ENCODE results near the gene MSI1. TPM values are rescaled to one million over a fixed set of nuclear protein-coding genes. Genes with fewer than 3 reads are reported as not detected.

MSI1 gene
- total and polyA plus RNA-seq, 2 of the 13 experiments (the other 11 are each of a cell fraction or from before 2014, with no cell fraction given): 0.09 to 0.46 TPM

- TF ChIP-seq ATF7 (IDR thresholded peaks at IDR 0.05): no peak
- TF ChIP-seq ATF7 (CRISPR knock-in tag; IDR thresholded peaks at IDR 0.05): no peak; the same call in 1 of the 2 replicates
- no peak for TF ChIP-seq FLYWCH1 (CRISPR knock-in tag; IDR thresholded peaks at IDR 0.05)
- no peak; the same call in 1 of the 2 replicates for TF ChIP-seq KDM5A (IDR thresholded peaks at IDR 0.05; ENCODE audit: borderline replicate concordance, low read length)
- no peak for TF ChIP-seq ZFP41 (CRISPR knock-in tag; IDR thresholded peaks at IDR 0.05; ENCODE audit: borderline replicate concordance)
- TF ChIP-seq SRF (IDR thresholded peaks at IDR 0.05; ENCODE audit: low read depth, low read length): no peak
- TF ChIP-seq SRY (CRISPR knock-in tag; IDR thresholded peaks at IDR 0.05): peak; percentile 59; the same call in 1 of the 2 replicates
- TF ChIP-seq TRIM24 (CRISPR knock-in tag; IDR thresholded peaks at IDR 0.05): no peak
- peak; percentile 99 for TF ChIP-seq GTF2F1 (IDR thresholded peaks at IDR 0.05; ENCODE audit: low read length)
- peak; percentile 49; the same call in 1 of the 2 replicates for TF ChIP-seq ZFP37 (CRISPR knock-in tag; IDR thresholded peaks at IDR 0.05; ENCODE audit: borderline replicate concordance)
- TF ChIP-seq, protein P1, sequence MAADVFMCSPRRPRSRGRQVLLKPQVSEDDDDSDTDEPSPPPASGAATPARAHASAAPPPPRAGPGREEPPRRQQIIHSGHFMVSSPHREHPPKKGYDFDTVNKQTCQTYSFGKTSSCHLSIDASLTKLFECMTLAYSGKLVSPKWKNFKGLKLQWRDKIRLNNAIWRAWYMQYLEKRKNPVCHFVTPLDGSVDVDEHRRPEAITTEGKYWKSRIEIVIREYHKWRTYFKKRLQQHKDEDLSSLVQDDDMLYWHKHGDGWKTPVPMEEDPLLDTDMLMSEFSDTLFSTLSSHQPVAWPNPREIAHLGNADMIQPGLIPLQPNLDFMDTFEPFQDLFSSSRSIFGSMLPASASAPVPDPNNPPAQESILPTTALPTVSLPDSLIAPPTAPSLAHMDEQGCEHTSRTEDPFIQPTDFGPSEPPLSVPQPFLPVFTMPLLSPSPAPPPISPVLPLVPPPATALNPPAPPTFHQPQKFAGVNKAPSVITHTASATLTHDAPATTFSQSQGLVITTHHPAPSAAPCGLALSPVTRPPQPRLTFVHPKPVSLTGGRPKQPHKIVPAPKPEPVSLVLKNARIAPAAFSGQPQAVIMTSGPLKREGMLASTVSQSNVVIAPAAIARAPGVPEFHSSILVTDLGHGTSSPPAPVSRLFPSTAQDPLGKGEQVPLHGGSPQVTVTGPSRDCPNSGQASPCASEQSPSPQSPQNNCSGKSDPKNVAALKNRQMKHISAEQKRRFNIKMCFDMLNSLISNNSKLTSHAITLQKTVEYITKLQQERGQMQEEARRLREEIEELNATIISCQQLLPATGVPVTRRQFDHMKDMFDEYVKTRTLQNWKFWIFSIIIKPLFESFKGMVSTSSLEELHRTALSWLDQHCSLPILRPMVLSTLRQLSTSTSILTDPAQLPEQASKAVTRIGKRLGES (CRISPR knock-in tag; IDR thresholded peaks at IDR 0.05; ENCODE audit: borderline replicate concordance): no peak
- TF ChIP-seq JUN (CRISPR knock-in tag; IDR thresholded peaks at IDR 0.05): no peak
- TF ChIP-seq SATB2 (CRISPR knock-in tag; IDR thresholded peaks at IDR 0.05): peak; percentile 81; the same call in 1 of the 2 replicates
- TF ChIP-seq WIZ (CRISPR knock-in tag; IDR thresholded peaks at IDR 0.05): no peak
- TF ChIP-seq ELF3 (CRISPR knock-in tag; IDR thresholded peaks at IDR 0.05): 0 out of 2 replicates have a peak, but pooled peaks have one; percentile 41
- no peak for TF ChIP-seq JUND (CRISPR knock-in tag; IDR thresholded peaks at IDR 0.05)
- no peak; the same call in 1 of the 2 replicates for TF ChIP-seq ERF (CRISPR knock-in tag; IDR thresholded peaks at IDR 0.05)
- no peak for TF ChIP-seq ZNF337 (CRISPR knock-in tag; IDR thresholded peaks at IDR 0.05; ENCODE audit: borderline replicate concordance, low read depth)
- TF ChIP-seq KLF9 (CRISPR knock-in tag; IDR thresholded peaks at IDR 0.05; ENCODE audit: low read depth): peak; percentile 81
- no peak; the same call in 1 of the 2 replicates for TF ChIP-seq ZSCAN25 (CRISPR knock-in tag; IDR thresholded peaks at IDR 0.05)
- TF ChIP-seq EZH2 (conservative IDR thresholded peaks at IDR 0.05; ENCODE audit: low read depth, low read length): no peak
- peak; percentile 56; the same call in 1 of the 2 replicates for TF ChIP-seq ZNF331 (CRISPR knock-in tag; IDR thresholded peaks at IDR 0.05)
- TF ChIP-seq NFKB2 (CRISPR knock-in tag; IDR thresholded peaks at IDR 0.05; ENCODE audit: borderline replicate concordance): no peak; the same call in 1 of the 2 replicates
- TF ChIP-seq MBNL3 (CRISPR knock-in tag; conservative IDR thresholded peaks at IDR 0.05): no peak
- TF ChIP-seq ZNF180 (CRISPR knock-in tag; IDR thresholded peaks at IDR 0.05; ENCODE audit: borderline replicate concordance, low read depth): peak; percentile 8; the same call in 1 of the 2 replicates
- TF ChIP-seq HDAC6 (IDR thresholded peaks at IDR 0.05; ENCODE audit: low read depth, low read length): no peak
- peak; percentile 84; the same call in 1 of the 2 replicates for TF ChIP-seq HOXD1 (CRISPR knock-in tag; IDR thresholded peaks at IDR 0.05)
- peak; percentile 71 for TF ChIP-seq ZNF747 (CRISPR knock-in tag; IDR thresholded peaks at IDR 0.05; ENCODE audit: borderline replicate concordance)
- TF ChIP-seq HNRNPLL (IDR thresholded peaks at IDR 0.05; ENCODE audit: low read depth, low read length, poor library complexity, severe bottlenecking): no peak
- TF ChIP-seq SETDB1 (CRISPR knock-in tag; IDR thresholded peaks at IDR 0.05; ENCODE audit: borderline replicate concordance): no peak
These were observed 76.1 kb downstream of the MSI1 start, which contains the start of gene RNU4-1 (continued) for GRCh38 chr12:120292661-120293531.
